Measurements from ENCODE around the gene MYO18B. TPM values are rescaled to one million over a fixed set of nuclear protein-coding genes. Genes with fewer than 3 reads are reported as not detected.

Gene MYO18B
- total RNA-seq, 1 donor from 2014 or later = 17.6 TPM

DNA sequence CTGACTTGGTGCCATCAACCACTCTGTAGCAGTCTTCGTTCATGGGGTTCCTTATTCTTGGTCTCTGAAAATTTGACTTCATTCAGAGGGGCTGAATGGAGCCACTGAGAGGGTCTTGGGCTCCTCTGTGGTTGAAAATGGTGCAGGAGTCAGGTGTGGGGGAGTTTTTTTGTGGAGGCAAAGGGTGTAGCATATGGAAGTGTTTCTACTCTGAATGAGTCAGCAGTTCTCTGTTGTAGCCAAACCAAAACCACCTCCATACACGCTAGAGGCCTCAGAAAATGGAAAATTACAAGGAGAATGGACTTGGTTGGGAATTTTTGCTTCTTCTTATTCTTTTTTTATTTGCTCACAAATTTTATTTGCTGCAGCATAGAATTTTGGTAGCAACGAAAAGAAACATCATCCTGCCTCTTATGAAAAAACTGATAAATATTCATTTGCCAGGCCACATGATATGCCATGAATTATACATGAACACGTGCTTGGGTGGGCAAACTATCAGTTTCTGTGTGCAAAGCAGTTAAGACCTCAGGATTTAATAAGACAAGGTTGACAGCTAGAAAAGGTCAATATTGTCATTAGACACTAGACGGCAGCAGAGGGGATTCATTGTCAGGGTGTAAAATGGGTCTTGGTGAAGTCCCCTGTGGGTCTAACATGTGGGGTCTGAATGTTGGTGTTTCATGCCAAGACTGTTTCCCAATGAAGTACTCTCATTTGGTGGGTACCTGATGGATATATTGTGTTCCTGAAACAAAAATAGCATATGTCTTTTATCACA, 111.7 kb downstream of the MYO18B start:
- DNase-seq = no peak

DNA sequence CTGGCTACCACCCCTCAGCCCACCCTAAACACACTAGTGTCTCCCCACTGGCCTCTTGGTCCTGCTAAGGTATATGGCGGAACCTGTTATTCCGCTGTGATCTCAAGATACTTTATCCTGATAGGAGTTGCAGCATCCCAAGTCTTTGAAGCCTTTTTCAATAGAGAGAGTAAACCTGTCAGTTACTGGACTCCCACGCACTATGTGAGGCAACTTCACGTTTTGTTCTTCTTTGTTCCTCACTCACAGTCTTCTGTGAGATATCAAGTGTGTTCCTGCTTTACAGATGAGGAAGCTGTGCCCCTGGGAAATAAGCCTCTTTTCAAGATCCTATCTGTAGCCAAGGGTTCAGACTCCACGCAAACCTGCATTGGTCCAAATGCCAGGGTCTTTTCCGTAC, 127.8 kb downstream of the MYO18B start:
- no peak for DNase-seq

- DNase-seq = no peak
Observed at GRCh38 chr22:25874327-25874726, 132.3 kb downstream of the MYO18B start.

GRCh38 chr22:25875461-25875860, 133.5 kb downstream of the MYO18B start:
- DNase-seq = no peak

DNA sequence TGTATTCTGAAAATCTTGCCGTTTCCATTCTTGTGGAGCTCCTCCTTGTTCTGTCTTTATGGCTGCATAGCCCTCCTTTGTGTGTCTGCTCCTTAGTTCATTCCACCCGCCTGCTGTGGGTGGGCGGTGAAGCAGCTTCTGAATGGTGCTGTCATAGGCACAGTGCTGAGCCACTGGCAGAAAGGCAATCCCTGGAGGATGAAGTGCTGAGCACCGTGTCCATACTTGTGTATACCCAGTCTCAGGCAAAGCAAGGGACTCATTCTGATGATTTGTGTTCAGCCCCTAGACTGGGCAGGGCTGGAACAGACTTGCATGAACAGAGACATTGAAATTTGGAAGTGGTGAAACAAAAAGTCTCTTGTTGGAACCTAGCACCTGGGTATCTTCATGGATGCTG, 134.9 kb downstream of the MYO18B start:
- DNase-seq = no peak

- no peak for DNase-seq
Observed at GRCh38 chr22:25878933-25879332, 136.9 kb downstream of the MYO18B start.

DNA sequence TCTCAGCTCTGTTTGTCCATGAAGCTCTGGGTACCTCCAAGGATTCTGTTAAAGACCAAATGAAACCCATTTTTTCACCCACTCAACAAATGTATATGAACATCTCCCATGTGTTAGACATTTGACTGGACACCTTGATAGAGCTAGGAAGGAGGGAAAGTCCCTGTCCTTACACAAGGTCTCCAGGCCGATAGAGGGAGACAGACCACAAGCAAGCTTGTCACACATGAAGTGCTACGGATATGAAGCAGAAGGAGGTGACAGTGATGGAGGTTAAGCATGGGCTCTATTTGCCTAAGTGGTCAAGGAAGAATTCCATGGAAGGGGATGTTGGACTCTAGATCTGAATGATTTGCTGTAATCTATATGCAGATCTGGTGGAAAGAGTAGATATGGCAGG, 138.5 kb downstream of the MYO18B start:
- DNase-seq = no peak

GRCh38 chr22:25881210-25881755, 139.3 kb downstream of the MYO18B start:
- DNase-seq = no peak

- DNase-seq = no peak
Observed at GRCh38 chr22:25882360-25882759, 140.4 kb downstream of the MYO18B start.

GRCh38 chr22:25883482-25884033, 141.6 kb downstream of the MYO18B start:
- no peak for DNase-seq

DNA sequence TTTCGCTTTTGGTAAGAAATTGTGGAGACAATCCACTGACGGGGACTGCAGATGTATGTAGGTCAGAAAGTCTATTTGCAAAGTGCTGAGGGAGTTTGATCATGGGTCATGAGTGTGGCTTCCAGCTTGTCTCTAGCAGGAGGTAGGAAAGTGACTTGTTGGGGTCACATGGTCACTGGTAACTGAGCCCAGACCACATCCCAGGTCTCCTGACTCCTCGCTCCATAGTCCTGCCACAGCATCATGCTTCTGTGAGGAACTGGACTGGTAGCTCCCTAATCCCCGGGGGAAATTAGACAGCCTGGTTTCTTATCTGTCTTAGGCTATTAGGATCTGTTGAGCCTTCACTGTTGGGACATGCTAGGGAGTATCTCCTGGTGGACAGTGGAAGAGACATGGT, 142.1 kb downstream of the MYO18B start:
- no peak for DNase-seq

GRCh38 chr22:25888399-25889054, 146.5 kb downstream of the MYO18B start:
- no peak for DNase-seq

DNA sequence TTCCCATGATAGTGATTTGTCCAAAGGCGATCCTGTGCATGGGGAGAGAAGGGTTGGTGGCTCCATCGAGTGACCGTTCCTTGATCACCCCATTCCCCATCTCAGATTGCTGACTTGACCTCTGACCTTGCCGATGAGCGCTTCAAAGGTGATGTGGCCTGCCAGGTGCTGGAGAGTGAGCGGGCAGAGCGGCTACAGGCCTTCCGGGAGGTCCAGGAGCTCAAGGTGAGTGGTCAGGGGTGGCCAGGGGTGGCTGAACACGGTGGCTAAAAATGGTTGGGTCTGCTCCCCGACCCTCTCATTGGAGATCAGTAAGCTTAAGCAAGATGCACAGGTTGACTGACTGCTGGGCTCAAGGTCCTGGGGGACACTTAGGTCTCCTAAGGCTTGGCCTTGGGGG, 148.7 kb downstream of the MYO18B start:
- no peak for DNase-seq

DNA sequence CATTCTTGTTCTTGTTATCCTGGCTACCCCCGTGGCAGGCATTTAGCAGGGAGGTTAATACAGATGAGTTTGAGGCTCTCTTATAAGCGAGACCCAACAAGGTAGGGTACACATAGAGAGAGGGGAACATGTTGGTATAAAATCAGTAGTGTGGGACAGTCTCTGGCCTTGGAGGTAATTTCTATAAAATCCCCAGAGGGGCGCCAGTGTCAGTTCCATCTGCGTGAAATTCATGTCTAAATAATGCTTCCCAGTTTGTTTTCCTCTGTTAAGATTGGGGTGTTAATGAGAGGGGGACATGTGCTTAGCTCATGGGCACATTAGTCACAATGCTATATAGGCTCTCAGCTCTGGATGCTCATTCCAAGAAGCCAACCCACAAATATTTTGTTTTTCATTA, 150.7 kb downstream of the MYO18B start:
- DNase-seq = no peak

DNA sequence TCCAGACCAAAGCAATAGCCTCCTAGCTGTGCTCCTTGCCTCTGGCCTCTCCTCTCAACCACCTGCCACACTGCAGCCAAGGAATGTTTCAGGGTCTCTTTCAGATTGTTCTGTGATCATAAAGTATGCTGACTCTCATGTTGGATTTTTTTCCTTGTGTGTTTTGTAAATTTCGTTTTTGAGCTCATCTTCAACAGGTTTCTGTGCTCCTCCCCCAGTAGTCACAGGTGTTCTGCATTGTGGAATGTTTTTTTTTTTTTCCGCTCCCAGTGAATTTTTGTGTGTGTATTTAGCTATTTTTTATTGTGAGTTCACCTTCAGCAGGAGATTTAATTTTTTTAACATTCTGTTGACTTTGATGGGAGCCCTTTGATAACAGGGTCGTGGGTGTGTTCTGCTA, 153.7 kb downstream of the MYO18B start:
- DNase-seq = no peak

- no peak for DNase-seq
Observed at GRCh38 chr22:25896098-25896497, 154.1 kb downstream of the MYO18B start.

- DNase-seq = no peak
Observed at GRCh38 chr22:25896592-25896991, 154.6 kb downstream of the MYO18B start.

DNA sequence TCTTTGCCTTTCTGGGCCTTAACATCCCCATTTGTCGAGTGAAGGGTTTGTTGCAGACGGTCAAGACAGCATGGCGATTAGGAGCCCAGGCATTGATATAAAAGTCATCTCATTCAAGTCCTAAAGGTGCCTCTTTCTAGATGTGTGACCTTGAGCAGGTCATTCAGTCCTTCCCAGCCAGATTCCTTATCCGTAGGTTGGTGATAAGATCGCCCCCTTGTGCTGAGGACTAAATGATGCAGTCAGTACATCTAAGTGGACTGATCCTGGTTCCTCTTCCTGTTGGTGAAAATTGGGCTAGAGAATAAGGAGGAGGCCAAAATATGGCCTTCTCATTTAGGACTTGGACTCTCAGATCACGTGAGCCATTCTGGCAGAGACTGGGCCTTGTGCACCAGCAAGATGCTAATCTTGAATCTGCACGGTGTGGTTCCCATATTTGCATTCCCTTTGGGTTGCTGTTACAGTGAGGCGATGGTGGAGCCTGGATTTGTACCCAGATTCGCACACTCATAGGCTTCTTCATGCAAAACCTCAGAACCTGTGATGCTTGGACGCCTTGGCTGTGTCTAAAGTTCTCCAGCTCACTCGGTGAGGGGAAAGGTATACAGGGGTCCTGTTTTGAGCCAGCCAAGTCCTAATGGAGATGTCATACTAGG, 156.8 kb downstream of the MYO18B start:
- DNase-seq = no peak

- DNase-seq = no peak
Observed at GRCh38 chr22:25899566-25899965, 157.6 kb downstream of the MYO18B start.

DNA sequence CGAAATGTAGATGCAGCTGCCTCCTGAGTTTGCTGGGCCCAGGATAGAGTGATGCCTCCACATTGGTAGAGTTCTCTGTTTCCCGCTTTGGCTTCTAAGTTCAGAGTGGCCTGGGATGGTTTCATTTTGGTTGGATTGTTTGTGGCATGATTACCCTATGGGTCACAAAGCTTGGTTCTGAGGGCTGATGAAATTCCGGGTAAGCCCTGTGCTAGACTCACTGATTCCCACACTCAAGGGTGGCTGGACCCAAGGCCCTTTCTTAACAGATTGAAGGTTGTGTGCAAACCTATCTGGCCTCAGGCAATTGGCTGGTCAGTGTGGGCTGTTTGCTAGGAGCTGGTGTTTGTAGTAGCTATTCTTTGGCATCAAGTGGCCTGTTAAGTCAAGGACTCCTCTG, 158.4 kb downstream of the MYO18B start:
- DNase-seq = no peak

GRCh38 chr22:25900880-25901279, 158.9 kb downstream of the MYO18B start:
- DNase-seq = no peak

DNA sequence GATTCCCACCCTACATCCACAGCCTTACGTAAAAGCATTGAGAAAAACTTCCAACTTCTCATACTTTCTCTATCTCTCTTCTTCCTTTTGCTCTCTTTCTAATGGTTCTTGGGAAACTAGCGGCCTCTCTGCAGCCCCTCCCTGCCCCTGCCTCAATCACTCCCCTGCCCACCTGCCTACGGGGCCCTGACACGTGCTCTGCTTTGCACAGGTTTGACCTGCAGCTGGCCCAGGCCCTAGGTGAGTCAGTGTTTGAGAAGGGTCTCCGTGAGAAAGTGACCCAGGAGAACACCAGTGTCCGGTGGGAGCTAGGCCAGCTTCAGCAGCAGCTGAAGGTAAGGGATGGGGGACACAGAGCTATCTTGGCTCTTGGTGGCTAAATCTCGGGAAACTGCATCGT, 160.4 kb downstream of the MYO18B start:
- no peak for DNase-seq

- DNase-seq = no peak
Observed at GRCh38 chr22:25903294-25903693, 161.3 kb downstream of the MYO18B start.
